ENCODE measurements around the gene CYB5D1.
"Not testable (repeated sequence)": the region's sequence is repeated elsewhere in the genome, so short reads cannot be mapped to it uniquely, and the experiment has no call there.

The CYB5D1 gene

DNA sequence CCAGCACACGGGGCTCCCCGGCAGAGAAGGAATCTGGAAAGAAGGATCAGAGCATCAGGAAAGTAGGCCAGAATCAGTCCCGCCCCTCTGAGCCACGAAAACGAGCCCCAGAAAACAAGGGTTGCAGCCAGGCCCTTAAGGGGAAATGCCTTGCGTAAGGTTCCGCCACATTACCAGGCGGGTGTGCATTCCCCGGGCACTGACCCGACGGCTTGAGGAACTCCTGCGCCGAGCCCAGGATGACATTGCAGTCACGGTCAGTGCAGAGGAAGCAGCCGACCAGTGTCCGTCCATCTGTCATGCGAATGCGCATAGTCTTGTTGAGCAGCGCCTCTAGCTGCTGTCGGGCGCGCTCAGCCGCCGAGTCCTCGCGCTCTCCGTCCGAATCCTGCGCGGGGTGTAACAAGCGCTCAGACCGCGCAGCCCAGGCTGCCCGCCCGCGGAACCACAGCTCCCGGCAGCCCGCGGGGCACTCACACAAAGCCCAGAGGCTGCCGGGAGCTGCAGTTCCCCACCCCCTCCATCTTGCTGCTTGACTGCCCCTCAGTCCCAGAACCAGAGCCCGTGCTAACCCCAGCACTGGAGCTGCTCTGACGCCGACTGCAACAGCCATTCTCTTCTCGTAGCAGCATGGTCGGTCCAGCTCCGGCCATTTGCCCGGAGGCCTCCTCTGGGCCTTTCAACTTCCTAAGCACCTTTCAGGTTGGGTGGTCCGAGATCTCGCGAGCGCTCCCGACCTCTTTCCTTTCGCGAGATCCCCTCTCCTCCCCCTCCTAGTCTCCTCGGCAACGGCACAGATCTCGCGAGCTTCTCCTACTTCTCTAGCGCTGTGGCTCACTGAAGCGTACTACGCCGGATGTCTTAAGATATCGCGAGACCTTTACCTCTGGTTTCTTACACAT is 741 bp upstream of the CYB5D1 start, which contains the start of gene NAA38:
NAA38 (minus strand) TSS at position 749 of the 902 bp plus-strand sequence; CDS start at position 653, 96 bp downstream.
- peak; percentile 77 to 88 (median 84) for DNase-seq

DNA sequence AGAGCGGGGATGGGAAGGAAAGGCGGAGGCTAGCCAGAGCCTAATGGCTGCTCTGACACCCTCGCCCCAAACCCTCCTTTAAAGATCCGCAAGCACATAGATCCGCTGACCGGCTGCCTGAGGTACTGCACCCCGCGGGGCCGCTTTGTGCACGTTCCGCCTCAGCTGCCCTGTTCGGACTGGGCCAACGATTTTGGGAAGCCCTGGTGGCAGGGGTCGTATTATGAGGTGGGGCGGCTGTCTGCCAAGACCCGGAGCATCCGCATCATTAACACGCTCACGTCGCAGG is 663 bp downstream of the CYB5D1 start:
- DNase-seq: no peak

DNA sequence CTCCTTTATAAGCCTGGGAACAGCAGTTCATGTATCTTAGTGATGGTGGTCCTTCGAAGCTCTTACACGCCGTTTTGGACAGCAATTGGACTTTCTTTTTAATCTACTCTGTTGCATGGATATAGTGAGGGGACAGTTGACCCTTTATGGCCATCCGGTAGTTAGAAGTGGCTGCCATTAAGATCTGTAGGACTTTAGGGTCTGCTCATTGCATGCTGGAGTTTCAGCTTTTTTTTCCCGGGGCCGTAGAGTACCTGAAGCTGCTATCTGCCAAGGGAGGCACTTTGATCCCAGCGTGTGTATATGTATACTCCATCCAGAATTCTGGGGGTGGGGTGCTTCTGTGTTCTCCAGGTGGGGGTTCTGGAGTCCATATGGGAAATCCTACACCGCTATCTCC is 1.2 kb downstream of the CYB5D1 start:
- no peak for DNase-seq

DNA sequence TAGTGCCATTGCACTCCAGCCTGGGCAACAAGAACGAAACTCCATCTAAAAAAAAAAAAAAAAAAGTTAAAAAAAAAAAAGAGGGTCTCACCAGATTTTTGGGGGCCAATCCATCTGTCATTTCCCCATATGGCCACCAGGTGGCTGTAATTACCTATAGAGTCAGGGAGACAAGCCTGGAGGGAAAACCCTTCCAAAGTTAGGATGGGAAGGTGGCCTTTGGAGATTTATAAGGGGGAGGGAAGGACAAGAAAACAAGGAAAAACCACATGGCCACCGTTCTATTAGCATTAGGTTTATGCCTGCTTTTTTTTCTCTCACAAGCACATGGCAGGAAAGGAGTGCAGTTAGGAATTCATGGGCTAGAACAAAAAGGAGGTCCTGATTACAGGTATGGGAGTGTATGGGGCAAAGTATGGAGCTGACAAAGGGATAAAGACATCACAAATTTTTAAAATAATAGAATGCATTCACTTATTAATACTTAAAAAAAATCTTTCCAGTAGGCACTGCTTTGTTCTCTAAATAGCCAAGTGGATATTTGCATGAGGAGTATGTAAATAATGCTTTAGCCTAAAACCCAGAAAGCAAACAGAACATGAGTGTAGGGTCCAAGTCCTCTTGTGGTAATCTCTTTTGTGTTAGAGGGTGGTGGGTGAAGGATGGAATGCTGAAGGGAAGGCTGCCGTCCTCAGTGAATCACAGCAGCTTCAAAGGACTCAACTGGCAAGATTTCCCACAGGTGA is 5.1 kb downstream of the CYB5D1 start:
- DNase-seq: peak in 1 of 4 experiments; percentile 49

DNA sequence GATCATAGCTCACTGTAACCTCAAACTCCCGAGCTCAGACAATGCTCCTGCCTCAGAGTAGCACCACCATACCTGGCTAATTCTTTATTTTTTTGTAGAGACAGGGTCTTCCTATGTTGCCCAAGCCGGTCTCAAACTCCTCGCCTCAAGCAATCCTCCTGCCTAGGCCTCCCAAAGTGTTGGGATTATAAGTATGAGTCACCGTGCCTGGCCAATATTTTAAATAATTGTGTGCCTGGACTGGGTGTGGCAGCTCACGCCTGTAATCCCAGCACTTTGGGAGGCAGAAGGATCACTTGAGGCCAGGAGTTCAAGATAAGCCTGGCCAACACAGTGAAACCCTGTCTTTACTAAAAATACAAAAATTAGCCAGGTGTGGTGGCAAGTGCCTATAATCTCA is 6.6 kb downstream of the CYB5D1 start:
- not testable (repeated sequence) for DNase-seq

DNA sequence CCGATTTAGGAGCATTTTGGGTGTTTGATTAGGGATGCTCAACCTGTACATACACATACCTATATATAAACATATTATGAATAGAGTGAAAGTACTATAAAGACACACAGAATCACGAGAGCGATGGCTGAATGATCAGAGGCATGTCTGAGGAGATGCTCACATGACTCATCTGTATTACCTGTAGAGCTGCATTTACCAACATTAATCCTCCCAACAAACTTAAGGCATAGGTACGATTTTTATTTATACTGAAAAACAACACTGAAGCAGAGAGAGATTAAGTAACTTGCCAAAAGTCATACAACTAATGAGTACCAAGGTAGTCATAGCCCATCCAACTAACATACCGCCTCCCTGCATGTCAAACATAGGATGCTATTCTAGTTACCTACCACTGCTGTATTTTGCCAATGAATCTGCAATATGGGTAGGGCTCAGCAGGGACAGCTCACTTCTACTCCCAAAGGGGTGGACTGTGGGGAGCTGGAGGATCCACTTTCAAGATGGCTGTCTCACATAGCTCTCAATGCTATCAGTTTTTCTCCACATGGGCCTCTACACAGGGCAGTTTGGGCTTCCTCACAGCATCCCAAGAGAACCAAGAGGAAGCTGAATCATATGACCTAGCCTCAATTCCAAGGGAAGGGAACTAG is 7.3 kb downstream of the CYB5D1 start:
- no peak for DNase-seq

DNA sequence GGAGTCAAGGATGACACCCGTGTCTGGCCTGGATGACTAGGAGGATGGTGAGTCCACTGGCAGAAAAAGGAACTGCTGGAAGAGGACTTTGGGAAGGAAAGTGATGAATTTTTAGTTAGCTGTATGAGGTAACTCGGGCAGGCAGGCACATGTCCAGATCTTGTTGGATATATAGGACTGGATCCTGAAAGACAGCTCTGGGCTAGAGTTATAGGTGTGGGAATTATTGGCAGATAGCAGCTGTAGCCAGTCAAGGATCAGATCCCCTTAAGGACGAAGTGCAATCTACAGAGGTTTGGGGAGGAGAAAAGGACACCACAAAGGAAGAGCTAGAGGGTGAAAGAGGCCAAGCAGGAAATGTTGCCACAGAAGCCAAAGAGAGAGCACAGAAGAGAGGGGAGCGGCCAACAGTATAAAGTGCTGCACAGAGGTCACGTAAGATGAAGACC is 10.1 kb downstream of the CYB5D1 start:
- DNase-seq: no peak

DNA sequence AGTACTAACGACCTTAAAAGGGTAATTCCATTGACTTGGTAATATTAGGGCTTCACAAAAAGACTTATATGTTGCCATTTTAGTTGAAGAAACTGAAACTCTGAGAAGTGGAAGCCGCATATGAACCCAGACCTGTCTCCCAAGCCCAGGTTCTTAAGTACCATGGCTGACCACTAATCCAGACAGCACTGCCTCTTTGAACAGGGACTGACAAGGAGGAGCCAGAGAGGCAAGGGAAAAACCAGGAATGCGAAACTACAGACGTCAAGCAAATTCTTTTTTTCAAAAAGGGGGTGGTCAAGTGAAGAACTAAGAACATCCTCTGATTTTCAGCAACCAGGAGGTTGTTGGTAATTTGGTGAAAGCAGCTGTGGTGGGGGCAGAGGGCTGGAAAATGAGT is 15.2 kb downstream of the CYB5D1 start:
- no peak for DNase-seq

DNA sequence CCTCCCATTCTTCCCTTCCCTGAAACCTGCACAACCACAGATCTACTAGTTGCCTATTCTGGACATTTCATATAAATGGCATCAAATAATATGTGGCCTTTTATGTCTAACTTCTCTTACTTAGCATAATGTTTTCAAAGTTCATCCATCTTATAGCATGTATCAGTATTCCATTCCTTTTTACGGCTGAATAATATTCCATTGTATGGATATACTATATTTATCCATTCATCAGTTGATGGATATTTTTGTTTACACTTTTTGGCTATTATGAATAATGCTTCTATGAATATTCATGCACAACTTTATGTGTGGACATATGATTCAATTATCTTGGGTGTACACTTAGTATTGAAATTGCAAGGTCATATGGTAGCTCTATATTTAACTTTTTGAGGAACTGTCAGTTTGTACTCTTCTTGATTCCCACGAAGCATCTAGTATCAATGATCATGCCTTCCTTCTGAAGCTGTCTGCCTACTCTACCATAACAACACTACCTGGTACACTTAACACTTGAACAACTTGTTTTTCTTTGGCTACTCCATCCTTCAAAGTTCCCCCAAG is 18.1 kb downstream of the CYB5D1 start:
- no peak for DNase-seq

DNA sequence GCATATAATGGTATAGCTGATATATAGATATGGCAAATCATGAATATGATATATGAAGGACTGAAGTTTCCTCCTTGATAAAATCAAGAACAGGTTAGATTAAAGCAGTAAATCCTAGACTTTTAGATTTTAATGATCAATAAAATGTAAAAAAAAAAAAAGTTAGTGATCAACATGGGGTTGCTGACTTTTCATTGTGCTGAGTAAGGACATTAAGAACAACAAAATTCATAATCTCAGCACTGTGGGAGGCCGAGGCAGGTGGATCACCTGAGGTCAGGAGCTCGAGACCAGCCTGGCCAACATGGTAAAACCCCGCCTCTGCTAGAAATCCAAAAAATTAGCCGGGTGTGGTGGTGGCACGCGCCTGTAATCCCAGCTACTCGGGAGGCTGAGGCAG is 20.4 kb downstream of the CYB5D1 start:
- DNase-seq: no peak

DNA sequence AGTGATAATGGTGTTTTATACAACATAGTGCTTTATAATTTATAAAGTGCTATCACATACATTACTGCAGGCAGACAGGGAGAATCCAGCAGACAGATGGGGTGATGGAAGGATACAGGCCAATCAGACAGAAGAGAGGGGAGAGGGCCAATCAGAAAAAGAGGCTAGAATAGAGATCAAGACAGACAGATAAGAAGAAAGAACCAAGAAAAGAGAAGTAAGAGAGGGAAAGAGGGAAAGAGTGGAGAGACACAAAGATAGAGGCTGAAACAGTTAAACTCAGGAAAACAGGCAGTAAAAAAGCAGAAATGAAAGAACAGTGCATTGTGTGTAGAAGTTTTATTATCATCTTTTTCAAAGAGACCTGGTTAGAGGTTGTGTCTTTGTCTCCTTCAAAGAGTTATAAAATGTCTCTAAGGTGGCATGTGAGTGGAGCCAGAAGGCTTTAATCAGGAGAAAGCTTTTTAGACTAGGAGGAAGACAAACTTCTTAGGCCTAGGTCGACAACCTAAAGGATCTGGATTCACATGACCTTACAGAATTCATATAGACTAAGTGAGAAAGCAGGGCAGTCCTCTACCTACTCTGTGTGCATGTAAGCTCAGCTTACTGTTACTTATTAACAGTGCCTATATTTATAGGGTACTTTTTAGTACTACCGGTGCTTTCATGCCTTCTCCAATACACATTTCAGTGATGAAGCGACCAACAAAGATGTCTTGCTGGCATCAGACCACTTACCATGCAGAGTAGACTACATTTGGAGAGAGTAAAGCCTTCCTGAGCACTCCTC is 22.5 kb downstream of the CYB5D1 start:
- no peak for DNase-seq

DNA sequence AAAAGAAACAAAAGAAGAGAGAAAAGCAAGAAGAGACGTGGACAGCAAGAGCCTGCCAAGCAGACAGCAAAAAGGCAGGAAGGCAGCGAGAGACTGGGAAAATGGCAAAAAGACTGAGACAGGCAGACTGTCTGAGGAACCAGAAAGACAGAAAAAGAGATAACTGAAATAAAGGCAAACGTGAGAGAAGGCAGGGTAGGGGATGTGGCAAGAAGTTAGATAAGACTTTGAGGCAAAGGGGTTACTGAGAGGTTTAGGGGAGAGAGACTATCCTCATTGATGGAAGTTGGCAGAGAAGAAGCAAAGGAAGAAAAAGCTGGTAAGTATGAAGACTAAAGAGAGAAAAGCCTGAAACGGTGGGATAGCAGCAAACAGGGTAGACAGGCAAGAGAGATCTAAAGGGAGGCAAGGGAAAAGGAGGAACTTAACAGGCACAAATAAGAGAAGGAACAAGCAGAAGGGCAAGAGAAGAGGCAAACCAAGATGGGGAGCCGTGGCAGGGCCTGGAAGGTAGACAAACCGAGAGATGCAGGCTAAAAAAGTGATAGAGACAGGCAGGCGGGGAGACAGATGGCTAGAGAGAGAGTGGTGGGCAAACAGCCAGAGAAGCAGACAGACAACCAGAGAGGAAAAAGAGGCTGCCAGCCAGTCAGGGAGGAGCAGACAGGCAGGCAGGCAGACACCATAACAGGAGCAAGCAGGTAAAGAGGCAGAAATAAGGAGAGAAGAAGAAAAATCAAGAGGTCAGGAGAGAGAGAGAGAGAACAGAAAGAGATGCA is 23.7 kb downstream of the CYB5D1 start:
- no peak for DNase-seq

DNA sequence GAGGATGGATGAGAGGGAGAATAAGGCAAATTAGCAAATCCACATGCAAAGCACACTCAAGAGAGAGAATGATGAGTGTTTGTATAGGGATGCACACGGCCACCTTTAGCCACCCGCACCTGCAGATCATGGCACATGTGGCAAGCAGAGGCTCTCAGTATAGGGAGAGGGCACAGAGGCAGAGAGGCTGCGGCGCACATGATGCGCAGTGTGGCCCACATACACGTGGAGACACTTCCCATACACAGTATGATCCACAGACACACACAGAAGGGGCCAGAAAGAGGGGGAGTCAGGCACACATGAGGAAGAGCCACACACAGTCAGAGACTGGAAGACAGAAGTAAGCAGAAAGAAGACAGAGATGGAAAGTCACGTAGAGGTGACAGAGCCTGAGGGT is 24.3 kb downstream of the CYB5D1 start:
- DNase-seq: no peak

DNA sequence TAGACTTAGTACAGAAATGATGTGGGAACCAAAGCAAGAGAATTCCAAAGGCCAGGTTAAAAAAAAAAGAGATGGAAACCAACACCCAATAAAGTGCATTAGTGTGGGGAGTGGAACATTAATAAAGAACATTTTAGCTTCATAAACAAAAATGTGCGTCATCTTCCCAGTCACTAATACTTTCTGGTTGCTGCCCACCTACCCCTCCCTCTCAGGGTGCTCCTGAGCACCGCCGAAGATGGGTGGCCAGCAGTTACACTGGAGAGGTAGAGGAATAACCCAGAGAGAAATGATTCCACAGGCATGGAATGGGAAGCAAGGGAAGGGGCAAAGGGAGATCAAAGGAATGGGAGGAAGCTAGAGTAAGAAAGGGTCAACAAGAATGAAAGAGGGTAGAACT is 24.8 kb downstream of the CYB5D1 start:
- no peak for DNase-seq

DNA sequence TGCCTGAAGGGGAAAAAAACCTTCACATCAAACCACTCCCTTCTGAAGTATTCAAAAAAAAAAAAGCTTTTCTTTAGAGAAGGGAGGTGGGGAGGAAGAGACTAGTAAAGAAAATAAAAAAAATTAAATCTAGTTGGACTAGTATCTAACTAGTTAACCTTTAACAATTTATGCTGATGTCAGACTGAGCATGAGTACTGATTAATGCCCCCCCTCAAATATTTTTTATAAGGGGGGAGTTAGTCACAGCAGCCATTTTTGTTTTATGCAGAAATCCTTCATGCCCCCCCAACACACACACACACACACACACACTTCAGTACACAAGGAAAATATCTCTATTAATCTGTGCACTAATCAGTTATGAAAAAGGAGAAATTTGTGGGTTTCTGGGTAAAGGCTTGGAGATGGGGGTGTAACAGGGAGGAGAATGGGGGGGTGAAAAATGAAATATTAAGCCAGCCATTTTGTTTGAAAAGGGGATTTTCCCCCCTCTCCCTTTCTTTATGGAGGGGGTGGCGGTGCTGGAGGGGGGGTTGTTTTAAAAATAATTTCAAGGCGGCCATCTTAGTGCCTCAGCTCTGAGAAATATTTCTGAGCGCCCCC is 26.1 kb downstream of the CYB5D1 start:
- DNase-seq: no peak

DNA sequence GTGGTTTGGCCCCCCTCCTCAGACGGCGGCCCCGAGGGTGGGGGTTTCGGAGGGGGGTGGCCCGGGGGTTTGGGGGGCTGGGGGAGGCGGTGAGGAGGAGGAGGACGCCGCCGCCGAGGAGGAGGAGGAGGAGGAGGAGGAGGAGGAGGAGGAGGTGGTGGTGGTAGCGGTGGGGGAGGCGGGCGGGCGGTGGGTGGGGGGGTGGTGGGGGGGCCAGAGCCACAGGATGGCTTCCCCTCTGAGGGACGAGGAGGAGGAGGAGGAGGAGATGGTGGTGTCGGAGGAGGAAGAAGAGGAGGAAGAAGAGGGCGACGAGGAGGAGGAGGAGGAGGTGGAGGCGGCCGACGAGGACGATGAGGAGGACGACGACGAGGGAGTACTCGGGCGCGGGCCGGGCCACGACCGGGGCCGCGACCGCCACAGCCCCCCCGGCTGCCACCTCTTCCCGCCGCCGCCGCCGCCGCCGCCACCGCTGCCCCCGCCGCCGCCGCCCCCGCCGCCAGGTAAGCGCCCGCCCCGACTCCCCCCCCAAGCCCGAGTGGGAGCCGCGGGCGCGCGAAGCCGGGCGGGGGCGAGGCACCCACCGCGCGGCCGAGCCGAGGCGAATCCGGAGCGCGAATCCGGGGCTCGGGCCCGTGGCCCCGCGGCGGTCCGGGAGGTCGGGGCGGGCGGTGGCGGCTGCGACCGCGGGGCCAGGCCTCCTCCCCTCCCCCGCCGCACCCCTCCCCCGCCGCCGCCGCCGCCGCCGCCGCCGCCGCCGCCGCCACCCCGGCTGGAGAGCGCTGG is 27.0 kb downstream of the CYB5D1 start:
- DNase-seq: peak in 1 of 4 experiments; percentile 36

DNA sequence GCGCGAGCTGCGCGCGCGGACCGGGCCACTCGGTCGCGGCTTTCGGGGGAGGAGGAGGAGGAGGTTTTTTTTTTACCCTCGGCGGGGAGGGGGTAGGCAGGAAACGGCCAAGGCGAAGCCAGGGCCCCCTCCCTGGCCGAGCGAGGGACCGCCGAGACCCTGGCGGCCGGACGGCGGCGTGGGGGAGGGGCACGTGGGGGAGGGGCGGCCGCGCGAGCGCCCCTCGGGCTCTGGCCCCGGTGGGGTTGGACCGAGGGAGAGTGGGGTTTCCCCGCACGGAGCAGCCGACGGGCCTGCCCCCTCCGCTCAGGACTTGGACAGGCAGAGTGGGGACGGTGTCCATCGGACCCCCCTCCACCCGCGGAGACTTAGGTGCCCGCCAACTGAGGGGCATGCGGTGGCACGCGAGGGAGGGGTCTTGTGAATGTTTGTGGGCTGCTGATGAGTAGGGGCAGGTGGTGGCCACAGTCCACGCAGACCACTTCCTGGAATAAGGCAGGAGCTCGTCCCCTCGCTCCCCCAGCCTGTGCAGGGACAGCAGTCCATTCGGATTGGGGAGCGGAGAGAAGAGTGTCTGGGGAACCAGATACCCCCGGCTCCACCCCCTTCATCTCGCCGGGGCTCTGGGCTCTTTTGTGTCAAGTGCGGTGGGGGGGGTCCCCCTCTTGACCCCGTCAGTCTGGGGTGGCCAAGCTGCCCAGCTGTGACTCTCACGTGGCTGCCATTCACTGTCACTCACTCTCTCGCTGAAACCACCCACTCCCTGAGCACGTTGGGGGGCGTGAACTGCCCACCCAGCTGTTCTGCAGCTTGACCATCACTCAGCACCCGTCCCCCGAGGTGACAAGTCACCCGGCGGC is 27.8 kb downstream of the CYB5D1 start:
- peak in 2 of 4 experiments; percentile 29 to 42 for DNase-seq

DNA sequence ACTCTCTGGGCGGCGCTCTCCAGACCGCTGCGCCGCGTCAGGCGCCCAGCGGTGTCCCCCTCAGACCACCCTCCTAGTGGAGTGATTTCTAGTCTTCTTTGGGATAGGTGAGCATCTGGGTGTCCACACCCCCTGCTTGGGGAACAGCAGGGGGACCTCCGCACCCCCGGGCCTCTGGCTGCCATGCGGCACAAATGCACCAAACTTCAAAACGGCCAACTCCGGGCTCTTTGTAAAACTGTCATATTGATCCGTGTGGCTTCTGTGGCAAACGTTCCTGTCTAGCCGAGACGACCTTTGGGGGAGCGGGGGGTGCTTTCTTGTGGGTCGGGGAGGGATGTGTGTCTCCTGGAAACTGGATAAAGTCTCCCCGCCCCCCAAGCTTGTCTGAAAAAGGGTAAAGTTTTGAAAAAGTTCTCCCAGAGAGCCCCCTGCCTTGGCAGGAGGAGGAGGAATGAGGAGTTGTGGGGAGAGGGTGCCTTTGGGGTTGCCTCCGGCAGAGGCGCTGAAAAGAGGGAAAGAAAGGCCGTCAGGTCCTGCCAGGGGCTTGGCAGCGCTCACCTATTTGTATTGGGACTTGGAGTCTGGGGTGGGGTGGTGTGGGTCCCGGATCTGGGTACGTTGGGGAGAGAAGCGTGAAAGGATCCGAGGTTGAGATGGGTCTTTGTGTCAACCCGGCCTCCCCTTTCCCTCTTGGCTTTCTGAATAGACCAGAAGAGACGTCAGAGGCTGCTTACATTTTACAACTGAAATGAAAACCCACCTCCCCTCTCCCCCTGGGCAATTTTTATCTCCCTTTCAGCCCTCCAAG is 28.6 kb downstream of the CYB5D1 start:
- DNase-seq: peak in 1 of 4 experiments; percentile 8

All from activated CD4-positive, CD25-positive, alpha-beta regulatory T cell (primary cell).